ENCODE measurements around the gene MBNL2.

The MBNL2 gene

DNA sequence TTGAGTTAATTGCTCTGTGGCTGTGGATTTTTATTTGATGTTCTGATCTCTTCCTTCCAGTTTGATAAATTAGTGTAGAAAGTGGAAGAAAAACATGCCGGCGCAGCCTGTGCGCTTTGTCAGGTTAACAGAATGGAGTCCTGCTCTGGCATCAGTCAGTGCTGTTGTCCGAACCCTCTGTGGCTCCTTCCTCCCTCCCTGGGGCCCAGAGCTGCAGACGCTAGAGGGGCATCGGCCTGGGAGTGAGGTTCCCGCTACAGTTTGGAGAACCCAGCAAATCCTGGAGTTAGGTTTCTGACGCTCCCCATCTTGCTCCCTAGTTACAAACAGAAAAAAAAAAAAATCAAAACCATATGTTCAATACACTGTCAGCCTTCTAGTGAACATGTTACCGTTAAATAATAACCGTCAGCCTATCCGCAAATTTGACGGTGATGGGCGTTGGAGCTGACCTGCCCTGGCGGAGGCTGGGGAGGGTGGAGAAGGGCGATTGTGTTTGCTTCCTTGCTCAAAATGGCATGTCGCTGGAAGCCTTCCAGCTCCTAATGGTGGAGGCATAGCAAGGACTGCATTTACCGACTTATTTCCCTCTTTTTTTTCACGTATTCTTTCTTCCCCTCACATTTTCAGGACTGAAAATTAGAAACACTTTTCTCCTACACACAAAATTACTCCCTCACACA lies 13.6 kb downstream of the MBNL2 start:
- DNase-seq = no peak

DNA sequence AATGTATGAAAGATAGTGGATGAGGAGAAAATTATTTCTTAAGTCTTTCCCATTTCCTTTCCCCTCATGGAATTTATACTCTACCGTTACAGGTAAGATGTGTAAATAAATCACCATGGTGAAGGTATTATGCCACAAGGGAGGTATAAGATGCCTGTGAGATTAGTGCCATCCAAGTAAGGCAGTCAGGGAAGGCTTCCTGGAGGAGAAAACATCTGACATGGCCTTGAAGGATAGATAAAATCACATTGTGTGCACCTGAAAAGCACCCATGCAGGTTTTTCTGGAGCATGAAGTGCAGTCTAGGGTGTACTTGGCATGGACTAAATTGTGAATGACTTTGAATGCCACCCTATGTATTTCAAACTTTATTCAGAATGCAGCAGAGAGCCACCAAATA lies 15.3 kb downstream of the MBNL2 start:
- DNase-seq = no peak

- DNase-seq = no peak
Observed at GRCh38 chr13:97238432-97238831, 16.3 kb downstream of the MBNL2 start.

DNA sequence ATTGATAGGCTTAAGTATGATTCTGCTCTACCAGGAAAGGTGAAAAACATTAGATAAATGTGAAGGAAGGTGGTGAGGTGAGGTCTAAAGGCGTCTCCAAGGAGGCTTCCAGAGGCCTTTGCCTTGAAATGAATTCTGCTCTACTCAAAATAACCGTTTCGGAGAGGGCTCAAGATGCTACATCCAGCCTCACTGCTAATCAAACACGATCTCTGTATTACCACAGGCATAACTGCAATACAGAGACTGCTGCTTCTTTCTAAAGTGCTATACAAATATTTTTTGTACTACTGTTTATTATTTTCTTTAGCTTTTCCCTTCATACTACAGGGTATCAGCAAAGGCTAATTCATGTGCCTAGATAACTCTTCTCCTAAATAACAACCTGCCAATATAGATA lies 16.8 kb downstream of the MBNL2 start:
- DNase-seq = no peak

- no peak for DNase-seq
Observed at GRCh38 chr13:97239306-97239705, 17.2 kb downstream of the MBNL2 start.

DNA sequence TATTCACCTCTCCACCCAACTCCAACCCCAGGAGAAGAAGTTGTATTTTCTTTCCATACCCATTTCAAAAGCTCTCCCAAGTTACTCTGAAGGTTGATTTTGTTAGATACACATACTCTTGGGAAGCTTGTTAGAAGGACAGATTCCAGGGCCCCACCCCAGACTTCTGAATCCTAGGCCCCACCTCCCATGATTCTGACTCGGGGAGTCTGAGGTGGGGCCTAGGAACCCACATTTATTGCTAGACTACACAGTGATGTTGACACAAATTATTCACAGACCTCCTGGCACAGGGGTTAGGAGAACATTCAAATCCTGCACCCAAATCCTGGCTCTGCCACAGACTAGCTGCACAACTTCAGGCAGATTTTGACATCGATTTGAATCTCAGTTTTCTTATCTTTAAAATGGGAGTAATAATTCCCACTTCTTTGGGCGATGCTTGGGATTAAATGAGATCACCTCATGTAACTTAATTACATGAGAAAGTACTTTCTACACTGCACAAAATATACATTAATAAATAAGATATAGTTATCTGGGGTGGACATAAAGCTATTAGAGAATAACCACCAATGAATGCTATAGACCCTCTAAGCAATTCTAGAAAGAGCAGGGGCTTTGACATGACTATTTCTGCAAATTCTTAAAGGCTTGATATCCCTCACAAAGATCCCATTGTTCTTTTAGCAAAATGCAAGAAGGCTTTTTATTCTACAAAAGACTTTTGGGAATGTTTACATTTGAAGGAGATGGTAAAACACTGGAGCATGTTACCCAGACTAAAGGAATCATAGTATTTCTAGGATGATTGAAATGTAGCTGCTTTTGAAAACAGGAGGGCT lies 18.0 kb downstream of the MBNL2 start:
- no peak for DNase-seq

GRCh38 chr13:97240788-97241734 lies 18.9 kb downstream of the MBNL2 start:
- no peak for DNase-seq

DNA sequence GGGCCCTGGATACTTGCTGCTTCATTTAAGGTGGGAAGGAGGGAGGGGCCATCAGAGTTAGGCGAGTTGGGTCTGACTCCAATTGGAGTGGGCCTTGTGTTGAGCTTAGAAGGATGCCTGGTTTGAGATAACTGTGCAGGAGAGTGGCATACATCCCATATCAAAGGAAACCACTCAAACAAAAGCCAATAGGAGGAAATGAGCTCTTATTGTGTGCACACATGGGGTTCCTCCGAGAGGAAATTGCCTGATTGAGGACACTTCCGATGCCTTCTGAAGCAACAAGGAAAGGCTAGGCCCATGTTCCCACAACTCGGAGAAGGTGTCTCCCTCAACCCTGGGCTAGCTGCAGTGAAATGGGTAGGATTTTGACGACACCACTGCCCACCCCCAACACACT lies 19.6 kb downstream of the MBNL2 start:
- DNase-seq = no peak

DNA sequence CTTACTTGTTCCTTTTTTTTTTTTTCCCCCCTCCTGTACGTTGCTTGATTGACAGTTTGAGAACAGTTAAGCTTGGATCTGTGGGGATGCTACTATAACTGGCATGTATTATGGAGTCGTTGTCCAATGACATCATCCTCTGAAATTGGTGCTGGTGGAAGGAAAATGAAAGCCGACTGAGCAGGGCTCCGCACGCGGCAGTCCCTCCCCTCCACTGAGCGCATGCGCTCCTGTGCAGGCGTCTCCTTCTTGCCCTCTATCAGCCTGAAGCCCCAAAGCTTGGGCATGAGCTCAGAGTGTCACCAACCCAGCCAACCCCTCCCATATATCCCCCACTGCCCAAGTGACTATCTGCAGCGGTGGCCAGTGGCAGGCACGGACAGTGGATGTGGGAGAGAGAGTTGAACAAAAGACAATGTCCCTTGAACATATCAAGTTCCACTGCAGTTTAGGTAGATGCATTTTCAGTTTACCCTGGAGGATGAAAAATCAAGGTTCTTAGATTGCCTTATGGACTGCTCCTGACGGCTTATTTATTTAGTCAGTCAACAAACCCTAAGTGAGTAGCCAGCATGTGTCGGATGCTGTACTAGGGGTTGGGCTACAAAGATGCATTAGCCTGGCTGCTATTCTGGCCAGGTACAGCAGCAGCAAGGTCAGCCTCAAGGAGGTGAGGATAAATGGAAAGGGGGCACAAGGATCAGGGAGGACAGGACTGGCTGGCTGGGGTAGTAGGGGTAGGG lies 20.8 kb downstream of the MBNL2 start:
- no peak for DNase-seq

- DNase-seq = no peak
Observed at GRCh38 chr13:97243915-97244781, 22.0 kb downstream of the MBNL2 start.

- DNase-seq = no peak
Observed at GRCh38 chr13:97245011-97245410, 22.9 kb downstream of the MBNL2 start.

DNA sequence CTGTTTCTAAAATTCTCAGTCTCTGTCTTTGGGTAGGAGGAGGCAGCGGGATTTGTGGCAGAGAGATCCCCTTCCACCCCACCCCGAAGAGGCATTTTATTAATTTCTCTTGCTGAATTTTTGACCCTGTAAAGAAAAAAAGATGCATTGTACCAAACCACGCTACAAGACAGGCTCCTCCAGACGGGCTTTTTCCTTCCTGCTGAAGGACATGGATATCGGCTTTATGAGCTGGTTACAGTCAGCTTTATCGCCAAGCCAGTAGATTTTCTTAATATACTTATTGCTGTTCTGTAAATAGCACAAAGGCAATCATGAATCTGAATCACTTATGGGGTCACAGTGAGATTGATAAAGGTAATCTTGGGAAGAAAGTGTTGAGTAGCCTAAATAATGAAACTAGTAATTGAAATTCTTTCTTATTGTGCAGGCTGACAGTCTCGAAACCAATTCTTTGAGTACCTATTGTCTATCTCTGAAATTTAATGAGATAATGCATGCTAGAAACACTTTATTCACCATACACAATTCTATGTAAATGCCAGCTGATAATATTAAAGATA lies 24.5 kb downstream of the MBNL2 start:
- no peak for DNase-seq

DNA sequence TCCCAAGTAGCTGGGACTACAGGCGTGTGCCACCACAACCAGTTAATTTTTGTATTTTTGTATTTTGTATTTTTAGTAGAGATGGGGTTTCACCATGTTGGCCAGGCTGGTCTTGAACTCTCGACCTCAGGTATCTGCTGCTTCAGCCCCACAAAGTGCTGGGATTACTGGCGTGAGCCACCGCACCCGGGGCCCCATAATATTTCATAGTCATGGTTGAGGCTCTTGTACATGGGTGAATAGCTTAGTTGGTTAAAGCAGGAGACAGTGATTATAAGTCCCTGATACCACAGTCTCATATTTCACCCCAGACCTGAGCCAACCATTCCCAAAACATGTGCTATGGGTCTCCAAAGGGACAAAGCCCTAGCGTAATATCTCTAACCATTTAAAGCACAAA lies 26.1 kb downstream of the MBNL2 start:
- DNase-seq = no peak

- DNase-seq = no peak
Observed at GRCh38 chr13:97249093-97249795, 27.1 kb downstream of the MBNL2 start.

DNA sequence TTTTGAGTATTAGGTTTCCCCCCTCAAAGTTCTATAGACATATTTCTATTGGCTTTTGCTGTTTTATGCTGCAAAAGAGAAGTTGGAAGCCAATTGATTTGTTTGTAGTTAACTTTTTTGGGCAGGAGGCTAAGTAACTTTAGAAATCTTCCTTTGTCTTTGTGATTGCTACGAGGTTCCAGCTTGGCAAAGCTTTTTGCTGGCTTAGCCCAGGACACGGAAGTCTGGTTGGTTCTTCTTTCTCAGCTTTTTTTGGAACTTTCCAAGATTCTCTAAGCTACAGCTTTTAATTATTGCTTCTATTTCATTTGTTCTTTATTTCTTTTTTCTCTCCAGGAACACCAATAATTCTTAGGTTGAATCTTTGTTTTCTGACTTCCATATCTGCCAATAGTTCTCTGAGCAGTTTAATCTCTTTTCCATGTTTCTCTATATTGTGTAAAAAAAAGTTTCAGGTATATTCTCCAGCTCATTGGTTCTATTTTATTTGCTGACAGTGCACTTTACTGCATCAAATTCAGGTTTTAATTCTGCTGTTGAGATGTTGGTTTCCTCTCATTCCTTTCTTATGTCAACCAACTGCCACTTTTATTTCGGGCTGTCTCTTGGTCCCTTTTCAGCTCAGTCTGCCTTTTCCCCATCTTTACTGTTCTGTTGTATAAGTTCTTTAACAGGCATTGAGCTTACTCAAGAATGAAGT lies 27.8 kb downstream of the MBNL2 start:
- no peak for DNase-seq

DNA sequence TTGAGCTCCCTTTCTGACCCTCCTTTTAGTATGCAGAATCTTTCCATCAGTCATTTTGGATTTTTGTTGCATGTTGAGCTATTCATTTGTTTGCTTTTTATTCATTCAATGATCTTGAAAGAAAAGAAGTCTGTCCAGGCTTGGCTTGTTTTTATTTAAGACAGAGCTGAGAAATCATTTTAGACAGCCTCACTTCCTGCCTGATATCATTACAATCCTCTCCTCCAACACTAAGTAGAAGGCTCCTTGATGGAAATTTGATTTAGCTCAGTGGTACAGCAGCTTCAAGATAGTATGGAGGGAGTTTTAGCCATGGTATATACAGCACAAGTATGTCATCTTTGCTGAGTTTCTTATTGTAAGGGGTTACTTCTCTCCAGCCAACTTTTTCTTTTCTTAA lies 28.4 kb downstream of the MBNL2 start:
- DNase-seq = no peak

DNA sequence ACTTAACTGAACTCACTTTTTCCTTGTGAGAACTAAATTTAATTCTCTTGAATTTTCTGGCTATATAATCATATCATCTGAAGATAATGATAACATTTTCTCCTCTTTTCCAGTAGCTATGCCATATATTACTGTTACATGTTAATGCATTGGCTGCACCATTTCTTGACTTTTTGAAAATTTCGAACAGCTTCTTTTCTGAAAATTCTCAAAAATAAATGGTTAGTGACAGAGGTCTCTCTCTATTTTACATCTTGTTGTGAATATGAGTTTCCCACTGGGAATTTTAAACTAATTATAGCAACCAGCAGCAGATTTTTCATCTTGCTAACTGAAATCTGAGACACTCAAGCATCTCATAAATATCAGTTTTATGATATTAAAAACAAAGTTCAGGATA lies 30.6 kb downstream of the MBNL2 start:
- no peak for DNase-seq

- DNase-seq = no peak
Observed at GRCh38 chr13:97253581-97254293, 31.6 kb downstream of the MBNL2 start.

GRCh38 chr13:97254816-97255215 lies 32.7 kb downstream of the MBNL2 start:
- no peak for DNase-seq

Data from NCI-H1694 (cell line).